ENCODE measurements around the gene SPRR4. TPM values are rescaled to one million over a fixed set of nuclear protein-coding genes. Genes with fewer than 3 reads are reported as not detected.
A peak's percentile ranks its signal among the peaks of the same experiment; 100 is the strongest.
"Not testable (repeated sequence)": the region's sequence is repeated elsewhere in the genome, so short reads cannot be mapped to it uniquely, and the experiment has no call there.

Gene SPRR4
- total and polyA plus RNA-seq, 9 of the 15 experiments (the other 6 are each of a cell fraction or from before 2014, with no cell fraction given): not detected

DNA sequence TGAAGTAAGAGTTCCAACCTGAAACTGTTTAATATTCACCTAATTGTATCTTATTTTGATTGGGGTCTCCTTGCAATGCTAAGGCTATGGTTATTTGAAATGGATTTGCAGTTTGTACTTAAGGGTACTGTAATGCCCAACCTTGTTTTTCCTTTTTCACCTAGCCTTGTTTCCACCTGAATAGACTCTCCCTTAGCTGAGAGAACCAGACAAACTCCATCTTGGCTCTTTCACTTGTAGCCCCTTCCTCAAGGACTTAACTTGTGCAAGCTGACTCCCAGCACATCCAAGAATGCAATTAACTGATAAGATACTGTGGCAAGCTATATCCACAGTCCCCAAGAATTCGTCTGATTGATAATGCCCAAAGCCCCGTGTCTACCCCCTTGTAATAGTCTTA lies 51.4 kb downstream of the SPRR4 start:
- H3K9ac ChIP-seq (ENCODE audit: insufficient read depth in 1 of 2, low read depth in 2 of 2, low read length in 2 of 2); in situ Hi-C loops (cut with MboI); ATAC-seq; H3K9me1 ChIP-seq (ENCODE audit: control insufficient read depth, insufficient read depth, low read length); H3K4me2 ChIP-seq (ENCODE audit: insufficient read depth, low read length); H3K36me3 ChIP-seq (ENCODE audit: control insufficient read depth, insufficient read depth, low read length); FAIRE-seq; H3K4me1 ChIP-seq (replicated peaks in 1 of 2; ENCODE audit: control insufficient read depth in 2 of 2, insufficient read depth in 2 of 2, low read length in 2 of 2); DNase-seq (ENCODE audit: extremely low read depth in 1 of 4, low spot score in 3 of 4); BruUV-seq (replicated peaks); H3K9me3 ChIP-seq (replicated peaks; ENCODE audit: control insufficient read depth, insufficient read depth, low read depth, low read length); POLR2A ChIA-PET; CTCF ChIA-PET (ENCODE audit: low intra/inter-chr PET ratio); H3K79me2 ChIP-seq (ENCODE audit: control insufficient read depth, insufficient read depth, low read length); H3K4me3 ChIP-seq; H2AFZ ChIP-seq (ENCODE audit: low read depth, low read length); H3K27me3 ChIP-seq (ENCODE audit: control insufficient read depth in 2 of 2, insufficient read depth in 2 of 2, low read length in 2 of 2); H3K27ac ChIP-seq (ENCODE audit: extremely low read depth, low read depth, low read length); intact Hi-C loops (cut with micrococcal nuclease); H4K20me1 ChIP-seq (replicated peaks; ENCODE audit: control insufficient read depth, insufficient read depth, low read length): not testable (repeated sequence)
- 0% methylated on average over 2 of the region's 2 CpGs for WGBS (ENCODE audit: insufficient coverage, low coverage, missing lambda C conversion rate)
- TF ChIP-seq GTF2A2 (tag; IDR thresholded peaks at IDR 0.05): 0 out of 2 replicates have a peak, but pooled peaks have one; percentile 55
- TF ChIP-seq SMAD3 (CRISPR knock-in tag; conservative IDR thresholded peaks at IDR 0.05): 0 out of 2 replicates have a peak, but pooled peaks have one; percentile 54
- TF ChIP-seq, protein P1, sequence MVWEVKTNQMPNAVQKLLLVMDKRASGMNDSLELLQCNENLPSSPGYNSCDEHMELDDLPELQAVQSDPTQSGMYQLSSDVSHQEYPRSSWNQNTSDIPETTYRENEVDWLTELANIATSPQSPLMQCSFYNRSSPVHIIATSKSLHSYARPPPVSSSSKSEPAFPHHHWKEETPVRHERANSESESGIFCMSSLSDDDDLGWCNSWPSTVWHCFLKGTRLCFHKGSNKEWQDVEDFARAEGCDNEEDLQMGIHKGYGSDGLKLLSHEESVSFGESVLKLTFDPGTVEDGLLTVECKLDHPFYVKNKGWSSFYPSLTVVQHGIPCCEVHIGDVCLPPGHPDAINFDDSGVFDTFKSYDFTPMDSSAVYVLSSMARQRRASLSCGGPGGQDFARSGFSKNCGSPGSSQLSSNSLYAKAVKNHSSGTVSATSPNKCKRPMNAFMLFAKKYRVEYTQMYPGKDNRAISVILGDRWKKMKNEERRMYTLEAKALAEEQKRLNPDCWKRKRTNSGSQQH (CRISPR knock-in tag; IDR thresholded peaks at IDR 0.05): peak; percentile 14; the same call in 1 of the 2 replicates
- 0 out of 2 replicates have a peak, but pooled peaks have one; percentile 52 for TF ChIP-seq SMAD4 (CRISPR knock-in tag; conservative IDR thresholded peaks at IDR 0.05)
- peak; percentile 64; the same call in 1 of the 2 replicates for TF ChIP-seq DMBX1 (CRISPR knock-in tag; IDR thresholded peaks at IDR 0.05; ENCODE audit: borderline replicate concordance)

Small RNA genes lying within 50 kb of the gene (small RNA-seq; reads per million reads assigned to genes)
- gene RF00322 (not detected), gene SPRR1A (not detected)

Other genes starting within 250 kb of the SPRR4 start
Only the 7 nearest of the 23 such genes appear.
- not detected in 2 replicates for gene IVL, start 62.1 kb upstream of the SPRR4 start, total RNA-seq (2014; rRNA removed)
- not detected in 2 replicates for gene IVL, start 62.1 kb upstream of the SPRR4 start, total RNA-seq (2014; rRNA removed; fragmentation: Illumina TruSeq; extraction: Trizol)
- not detected in 2 replicates for gene IVL, start 62.1 kb upstream of the SPRR4 start, total RNA-seq (2015; rRNA removed; fragmentation: Illumina TruSeq; extraction: Trizol)
- not detected in 2 replicates for gene IVL, start 62.1 kb upstream of the SPRR4 start, total RNA-seq (2021)
- not detected in 2 replicates for gene IVL, start 62.1 kb upstream of the SPRR4 start, polyA plus RNA-seq (2011; rRNA removed)
- not detected in 2 replicates for gene IVL, start 62.1 kb upstream of the SPRR4 start, polyA plus RNA-seq (2014; fragmentation: Illumina TruSeq; extraction: Trizol)
- gene IVL, start 62.1 kb upstream of the SPRR4 start, polyA plus RNA-seq (2014; fragmentation: Nextera tagmentation; extraction: Ambion mirVana): not detected
- not detected in 2 replicates for gene IVL, start 62.1 kb upstream of the SPRR4 start, polyA plus RNA-seq (2014; rRNA removed)
- gene SPRR5, start 23.4 kb upstream of the SPRR4 start, total RNA-seq (2014; rRNA removed): not detected in 2 replicates
- gene SPRR5, start 23.4 kb upstream of the SPRR4 start, total RNA-seq (2014; rRNA removed; fragmentation: Illumina TruSeq; extraction: Trizol): not detected in 2 replicates
- gene SPRR5, start 23.4 kb upstream of the SPRR4 start, total RNA-seq (2015; rRNA removed; fragmentation: Illumina TruSeq; extraction: Trizol): not detected in 2 replicates
- not detected in 2 replicates for gene SPRR5, start 23.4 kb upstream of the SPRR4 start, total RNA-seq (2021)
- gene SPRR5, start 23.4 kb upstream of the SPRR4 start, polyA plus RNA-seq (2011; rRNA removed): not detected in 2 replicates
- not detected in 2 replicates for gene SPRR5, start 23.4 kb upstream of the SPRR4 start, polyA plus RNA-seq (2014; fragmentation: Illumina TruSeq; extraction: Trizol)
- not detected for gene SPRR5, start 23.4 kb upstream of the SPRR4 start, polyA plus RNA-seq (2014; fragmentation: Nextera tagmentation; extraction: Ambion mirVana)
- not detected in 2 replicates for gene SPRR5, start 23.4 kb upstream of the SPRR4 start, polyA plus RNA-seq (2014; rRNA removed)
- not detected in 2 replicates for gene SPRR1A, start 13.4 kb downstream of the SPRR4 start, total RNA-seq (2014; rRNA removed)
- gene SPRR1A, start 13.4 kb downstream of the SPRR4 start, total RNA-seq (2014; rRNA removed; fragmentation: Illumina TruSeq; extraction: Trizol): not detected in 2 replicates
- not detected in 2 replicates for gene SPRR1A, start 13.4 kb downstream of the SPRR4 start, total RNA-seq (2015; rRNA removed; fragmentation: Illumina TruSeq; extraction: Trizol)
- not detected in 2 replicates for gene SPRR1A, start 13.4 kb downstream of the SPRR4 start, total RNA-seq (2021)
- not detected in 2 replicates for gene SPRR1A, start 13.4 kb downstream of the SPRR4 start, polyA plus RNA-seq (2011; rRNA removed)
- not detected in 2 replicates for gene SPRR1A, start 13.4 kb downstream of the SPRR4 start, polyA plus RNA-seq (2014; fragmentation: Illumina TruSeq; extraction: Trizol)
- gene SPRR1A, start 13.4 kb downstream of the SPRR4 start, polyA plus RNA-seq (2014; fragmentation: Nextera tagmentation; extraction: Ambion mirVana): not detected
- not detected in 2 replicates for gene SPRR1A, start 13.4 kb downstream of the SPRR4 start, polyA plus RNA-seq (2014; rRNA removed)
- gene SPRR3, start 31.1 kb downstream of the SPRR4 start, total RNA-seq (2014; rRNA removed): not detected in 2 replicates
- gene SPRR3, start 31.1 kb downstream of the SPRR4 start, total RNA-seq (2014; rRNA removed; fragmentation: Illumina TruSeq; extraction: Trizol): not detected in 2 replicates
- not detected in 2 replicates for gene SPRR3, start 31.1 kb downstream of the SPRR4 start, total RNA-seq (2015; rRNA removed; fragmentation: Illumina TruSeq; extraction: Trizol)
- not detected in 2 replicates for gene SPRR3, start 31.1 kb downstream of the SPRR4 start, total RNA-seq (2021)
- not detected in 2 replicates for gene SPRR3, start 31.1 kb downstream of the SPRR4 start, polyA plus RNA-seq (2011; rRNA removed)
- gene SPRR3, start 31.1 kb downstream of the SPRR4 start, polyA plus RNA-seq (2014; fragmentation: Illumina TruSeq; extraction: Trizol): not detected in 2 replicates
- gene SPRR3, start 31.1 kb downstream of the SPRR4 start, polyA plus RNA-seq (2014; fragmentation: Nextera tagmentation; extraction: Ambion mirVana): not detected
- gene SPRR3, start 31.1 kb downstream of the SPRR4 start, polyA plus RNA-seq (2014; rRNA removed): not detected in 2 replicates
- not detected in 2 replicates for gene SPRR1B, start 60.6 kb downstream of the SPRR4 start, total RNA-seq (2014; rRNA removed)
- not detected in 2 replicates for gene SPRR1B, start 60.6 kb downstream of the SPRR4 start, total RNA-seq (2014; rRNA removed; fragmentation: Illumina TruSeq; extraction: Trizol)
- gene SPRR1B, start 60.6 kb downstream of the SPRR4 start, total RNA-seq (2015; rRNA removed; fragmentation: Illumina TruSeq; extraction: Trizol): not detected in 2 replicates
- gene SPRR1B, start 60.6 kb downstream of the SPRR4 start, total RNA-seq (2021): not detected in 2 replicates
- gene SPRR1B, start 60.6 kb downstream of the SPRR4 start, polyA plus RNA-seq (2011; rRNA removed): not detected in 2 replicates
- not detected in 2 replicates for gene SPRR1B, start 60.6 kb downstream of the SPRR4 start, polyA plus RNA-seq (2014; fragmentation: Illumina TruSeq; extraction: Trizol)
- not detected for gene SPRR1B, start 60.6 kb downstream of the SPRR4 start, polyA plus RNA-seq (2014; fragmentation: Nextera tagmentation; extraction: Ambion mirVana)
- not detected in 2 replicates for gene SPRR1B, start 60.6 kb downstream of the SPRR4 start, polyA plus RNA-seq (2014; rRNA removed)
- gene SPRR2D, start 70.5 kb downstream of the SPRR4 start, total RNA-seq (2014; rRNA removed): 0.91 and 3.1 TPM in 2 replicates
- gene SPRR2D, start 70.5 kb downstream of the SPRR4 start, total RNA-seq (2014; rRNA removed; fragmentation: Illumina TruSeq; extraction: Trizol): 1.7 and 1.9 TPM in 2 replicates
- 1.1 and 1.2 TPM in 2 replicates for gene SPRR2D, start 70.5 kb downstream of the SPRR4 start, total RNA-seq (2015; rRNA removed; fragmentation: Illumina TruSeq; extraction: Trizol)
- 2.7 and 3.9 TPM in 2 replicates for gene SPRR2D, start 70.5 kb downstream of the SPRR4 start, total RNA-seq (2021)
- gene SPRR2D, start 70.5 kb downstream of the SPRR4 start, polyA plus RNA-seq (2011; rRNA removed): 0.41 TPM in 1 of 2 replicates, not detected in the other
- gene SPRR2D, start 70.5 kb downstream of the SPRR4 start, polyA plus RNA-seq (2014; fragmentation: Illumina TruSeq; extraction: Trizol): 4.1 and 4.9 TPM in 2 replicates
- gene SPRR2D, start 70.5 kb downstream of the SPRR4 start, polyA plus RNA-seq (2014; fragmentation: Nextera tagmentation; extraction: Ambion mirVana): 1 to 10 TPM; 4.1 to 5.1 TPM
- gene SPRR2D, start 70.5 kb downstream of the SPRR4 start, polyA plus RNA-seq (2014; rRNA removed): 2.6 and 4.0 TPM in 2 replicates
- gene SPRR2A, start 86.9 kb downstream of the SPRR4 start, total RNA-seq (2014; rRNA removed): not detected in 2 replicates
- gene SPRR2A, start 86.9 kb downstream of the SPRR4 start, total RNA-seq (2014; rRNA removed; fragmentation: Illumina TruSeq; extraction: Trizol): not detected in 2 replicates
- gene SPRR2A, start 86.9 kb downstream of the SPRR4 start, total RNA-seq (2015; rRNA removed; fragmentation: Illumina TruSeq; extraction: Trizol): not detected in 2 replicates
- not detected in 2 replicates for gene SPRR2A, start 86.9 kb downstream of the SPRR4 start, total RNA-seq (2021)
- not detected in 2 replicates for gene SPRR2A, start 86.9 kb downstream of the SPRR4 start, polyA plus RNA-seq (2011; rRNA removed)
- gene SPRR2A, start 86.9 kb downstream of the SPRR4 start, polyA plus RNA-seq (2014; fragmentation: Illumina TruSeq; extraction: Trizol): not detected in 2 replicates
- under 1 TPM in 1 of 2 experiments, not detected in 1; 0.17 TPM for gene SPRR2A, start 86.9 kb downstream of the SPRR4 start, polyA plus RNA-seq (2014; fragmentation: Nextera tagmentation; extraction: Ambion mirVana)
- gene SPRR2A, start 86.9 kb downstream of the SPRR4 start, polyA plus RNA-seq (2014; rRNA removed): not detected in 2 replicates